H7 (cell line): ENCODE results near the gene COPS7A. TPM values are rescaled to one million over a fixed set of nuclear protein-coding genes. Genes with fewer than 3 reads are reported as not detected.

Source experiments
- DNase-seq: peaks from one replicate; pipeline ENCODE4 v3.0.0; 2012
- H3K27me3 ChIP-seq: 2 replicates; pipeline ENCODE4 v1.6.0; 2011; ENCODE audit warnings: mild to moderate bottlenecking, low read length; ENCODE audit not compliant: control insufficient read depth, insufficient read depth
- H3K36me3 ChIP-seq: replicated peaks from 2 replicates; pipeline ENCODE4 v1.5.1; 2011; ENCODE audit warnings: low read length; ENCODE audit not compliant: control insufficient read depth, insufficient read depth
- H3K4me3 ChIP-seq: 2 replicates; pipeline ENCODE4 v1.5.1; 2011; ENCODE audit warnings: low read depth, mild to moderate bottlenecking, control low read depth, low read length, moderate library complexity; ENCODE audit not compliant: insufficient read depth
- total RNA-seq: library from RNA; depleted of rRNA; stranded (reverse); fragments of >200 nt; shearing (Covaris generic); gene quantifications from 2 replicates; pipeline ENCODE4 v1.2.3, GENCODE V29; 2014; rRNA removed

COPS7A gene
- total RNA-seq, 1 experiment from 2014 or later, result 77.6 TPM

DNA sequence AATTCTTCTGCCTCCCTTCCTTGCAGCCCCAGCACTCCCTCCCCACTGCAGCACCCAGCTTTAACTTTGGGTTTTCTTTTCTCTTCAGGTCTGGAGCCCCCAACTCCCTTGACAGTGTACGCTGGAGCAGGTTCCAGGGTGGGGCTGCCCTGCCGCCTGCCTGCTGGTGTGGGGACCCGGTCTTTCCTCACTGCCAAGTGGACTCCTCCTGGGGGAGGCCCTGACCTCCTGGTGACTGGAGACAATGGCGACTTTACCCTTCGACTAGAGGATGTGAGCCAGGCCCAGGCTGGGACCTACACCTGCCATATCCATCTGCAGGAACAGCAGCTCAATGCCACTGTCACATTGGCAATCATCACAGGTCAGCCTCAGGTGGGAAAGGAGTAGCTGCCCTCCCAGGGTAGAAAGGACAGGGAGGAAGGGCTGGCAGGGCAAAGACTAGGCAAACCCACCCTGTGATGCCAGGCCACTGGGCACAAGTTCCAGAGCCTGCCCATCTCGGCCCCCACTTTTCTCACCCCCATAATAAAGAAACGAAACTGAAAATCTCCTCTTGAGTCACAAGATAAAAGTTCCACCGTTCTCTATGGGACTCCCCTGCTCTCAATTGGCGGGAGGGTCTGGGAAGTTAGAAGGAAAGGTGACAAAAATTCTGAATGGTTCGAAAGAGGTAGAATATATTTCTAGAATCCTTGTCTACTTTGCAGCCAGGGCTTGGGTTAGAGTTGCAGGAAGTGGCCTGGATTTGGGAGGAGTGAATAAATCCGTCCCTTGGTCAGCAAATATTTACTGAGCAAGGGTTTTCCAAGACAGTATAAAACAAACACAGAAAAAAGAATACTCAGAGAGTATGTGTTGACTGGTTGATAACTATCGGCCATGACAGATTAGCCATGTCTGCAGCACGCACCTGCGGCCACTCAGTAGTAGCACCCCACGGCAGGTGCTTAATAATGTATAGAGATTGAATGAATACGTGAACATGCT is 51.6 kb downstream of the COPS7A start:
- Histone ChIP-seq H3K4me3 (no peak overlapping the region), H3K36me3 (0 out of 2 replicates have a peak, but pooled peaks cover 1% of the 10 kb centered on the region), H3K27me3 (peaks cover 71% of the 10 kb centered on the region)
- DNase-seq, result no peak

GRCh38 chr12:6777386-6777785 is 53.5 kb downstream of the COPS7A start:
- no peak for DNase-seq
- Histone ChIP-seq H3K36me3 (no peaks in the 10 kb centered on the region), H3K4me3 (no peak overlapping the region), H3K27me3 (peaks cover 58% of the 10 kb centered on the region)

GRCh38 chr12:6778217-6778573 is 54.3 kb downstream of the COPS7A start:
- DNase-seq, result peak; percentile 64
- Histone ChIP-seq H3K4me3 (peak overlapping the region; percentile 43), H3K27me3 (peaks cover 50% of the 10 kb centered on the region), H3K36me3 (no peaks in the 10 kb centered on the region)

GRCh38 chr12:6778574-6779550 is 55.0 kb downstream of the COPS7A start:
- no peaks in the 10 kb centered on the region for H3K36me3 ChIP-seq

DNA sequence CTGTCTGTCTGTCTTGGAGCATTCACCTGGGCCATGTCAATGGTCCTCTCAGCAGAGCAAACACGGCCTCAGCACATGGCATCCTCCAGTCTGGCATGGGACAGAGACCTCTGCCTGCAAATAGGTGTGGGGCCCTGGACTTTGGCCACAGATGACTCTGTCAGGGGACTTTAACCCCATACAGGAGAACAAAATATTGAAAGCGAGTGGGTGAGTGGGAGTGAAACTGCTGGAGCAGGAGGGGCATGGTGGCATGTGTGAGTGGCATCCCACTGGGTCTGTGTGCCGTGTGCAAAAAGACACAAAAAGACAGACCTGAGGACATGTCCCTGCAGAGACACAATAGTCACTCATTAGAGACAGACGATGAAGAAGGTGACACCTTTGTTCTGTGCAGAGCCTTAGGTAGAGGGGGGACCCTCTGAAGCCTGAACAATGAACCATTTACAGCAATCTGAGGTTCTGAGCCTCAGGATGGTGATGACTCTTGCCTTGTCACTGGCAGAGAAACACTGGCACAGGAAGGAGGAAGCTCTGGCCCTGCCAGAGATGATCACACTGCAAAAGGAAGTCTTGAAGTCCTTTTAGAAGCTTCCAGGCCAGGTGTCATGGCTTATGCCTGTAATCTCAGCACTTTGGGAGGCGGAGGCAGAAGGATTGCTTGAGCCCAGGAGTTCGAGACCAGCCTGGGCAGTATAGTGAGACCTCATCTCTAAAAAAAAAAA is 56.0 kb downstream of the COPS7A start:
- DNase-seq, result no peak
- peaks cover 34% of the 10 kb centered on the region for H3K27me3 ChIP-seq
- H3K4me3 ChIP-seq, result no peak overlapping the region
- H3K36me3 ChIP-seq, result no peaks in the 10 kb centered on the region

More at GRCh38 chr12:6778574-6779550, 55.0 kb downstream of the COPS7A start:
- Histone ChIP-seq H3K4me3 (peak overlapping the region; percentile 43), H3K27me3 (peaks cover 44% of the 10 kb centered on the region)
- DNase-seq, result peak; percentile 94

DNA sequence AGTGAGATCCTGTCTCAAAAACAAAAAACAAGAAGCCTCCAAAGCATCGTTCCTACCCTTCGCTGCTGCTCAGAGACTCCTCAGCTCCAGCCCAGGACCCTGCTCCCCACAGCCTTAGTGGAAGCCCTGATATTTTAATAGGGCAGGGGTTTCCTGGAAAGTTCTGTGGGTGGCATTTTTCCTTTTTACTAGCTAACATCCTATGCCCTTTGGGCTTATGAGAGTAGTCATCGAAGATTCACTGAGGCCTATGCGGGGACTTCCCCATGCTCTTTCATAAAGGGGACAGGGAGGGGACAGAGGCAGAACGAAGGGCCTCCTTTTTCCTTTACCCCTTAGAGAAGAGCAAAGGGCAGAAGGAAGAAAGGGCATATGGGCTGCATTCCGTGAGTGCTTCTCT is 56.7 kb downstream of the COPS7A start:
- Histone ChIP-seq H3K4me3 (no peak overlapping the region), H3K27me3 (peaks cover 27% of the 10 kb centered on the region), H3K36me3 (no peaks in the 10 kb centered on the region)
- DNase-seq, result no peak

Other genes starting within 250 kb of the COPS7A start
- gene MRPL51, start 230.8 kb upstream of the COPS7A start, total RNA-seq, result 137 and 145 TPM in 2 replicates
- 104 and 113 TPM in 2 replicates for gene NCAPD2, start 229.9 kb upstream of the COPS7A start, total RNA-seq
- gene GAPDH, start 189.5 kb upstream of the COPS7A start, total RNA-seq, result 6,920 and 8,270 TPM in 2 replicates
- 15.1 and 18.2 TPM in 2 replicates for gene IFFO1, start 168.0 kb upstream of the COPS7A start, total RNA-seq
- 64.2 and 68.8 TPM in 2 replicates for gene NOP2, start 155.8 kb upstream of the COPS7A start, total RNA-seq
- 236 and 245 TPM in 2 replicates for gene CHD4, start 116.7 kb upstream of the COPS7A start, total RNA-seq
- gene LPAR5, start 88.1 kb upstream of the COPS7A start, total RNA-seq, result 0.04 TPM in 1 of 2 replicates, not detected in the other
- 0.80 and 3.6 TPM in 2 replicates for gene ACRBP, start 76.6 kb upstream of the COPS7A start, total RNA-seq
- 26.9 and 31.2 TPM in 2 replicates for gene ING4, start 60.9 kb upstream of the COPS7A start, total RNA-seq
- 34.4 and 40.3 TPM in 2 replicates for gene ZNF384, start 34.7 kb upstream of the COPS7A start, total RNA-seq
- 0.42 and 1.4 TPM in 2 replicates for gene PIANP, start 23.2 kb upstream of the COPS7A start, total RNA-seq
- gene MLF2, start 29.1 kb downstream of the COPS7A start, total RNA-seq, result 293 and 322 TPM in 2 replicates
- 237 and 270 TPM in 2 replicates for gene PTMS, start 42.3 kb downstream of the COPS7A start, total RNA-seq
- gene LAG3, start 48.5 kb downstream of the COPS7A start, total RNA-seq, result 0.35 and 2.0 TPM in 2 replicates
- gene CD4, start 65.5 kb downstream of the COPS7A start, total RNA-seq, result 0.66 and 0.81 TPM in 2 replicates
- gene GPR162, start 97.8 kb downstream of the COPS7A start, total RNA-seq, result 5.4 and 7.0 TPM in 2 replicates
- gene P3H3, start 104.4 kb downstream of the COPS7A start, total RNA-seq, result 38.0 and 46.9 TPM in 2 replicates
- 1.5 and 5.5 TPM in 2 replicates for gene GNB3, start 116.9 kb downstream of the COPS7A start, total RNA-seq
- gene CDCA3, start 127.2 kb downstream of the COPS7A start, total RNA-seq, result 85.6 and 115 TPM in 2 replicates
- gene USP5, start 128.1 kb downstream of the COPS7A start, total RNA-seq, result 103 and 112 TPM in 2 replicates
- gene TPI1, start 143.5 kb downstream of the COPS7A start, total RNA-seq, result 1,353 and 1,607 TPM in 2 replicates
- gene SPSB2, start 149.3 kb downstream of the COPS7A start, total RNA-seq, result 28.7 and 29.4 TPM in 2 replicates
- 4.6 and 5.7 TPM in 2 replicates for gene LRRC23, start 180.8 kb downstream of the COPS7A start, total RNA-seq
- 47.4 and 59.0 TPM in 2 replicates for gene ENO2, start 190.5 kb downstream of the COPS7A start, total RNA-seq
- 11.4 and 13.4 TPM in 2 replicates for gene ATN1, start 203.9 kb downstream of the COPS7A start, total RNA-seq
- gene RNU7-1, start 219.8 kb downstream of the COPS7A start, total RNA-seq, result not detected in 2 replicates
- gene C12orf57, start 220.0 kb downstream of the COPS7A start, total RNA-seq, result 136 and 153 TPM in 2 replicates
- gene PTPN6, start 227.3 kb downstream of the COPS7A start, total RNA-seq, result 25.0 and 34.3 TPM in 2 replicates
- 482 and 560 TPM in 2 replicates for gene PHB2, start 246.6 kb downstream of the COPS7A start, total RNA-seq
- gene EMG1, start 246.9 kb downstream of the COPS7A start, total RNA-seq, result 56.6 and 59.5 TPM in 2 replicates